Inflammatory macrophage treated with lipopolysaccharide for 1 hour (primary cell): ENCODE results near the gene SMR3A.

ENCODE experiments used
- DNase-seq, 2 donors: peaks; one replicate each; pipeline ENCODE4 v3.0.0-alpha.2; 2020 to 2022

The SMR3A gene

GRCh38 chr4:70360460-70360859 is at the start of gene SMR3A:
Gene SMR3A (plus strand): TSS chr4:70360760. CDS start chr4:70362116, 1,356 bp downstream.
- DNase-seq: no peak

- DNase-seq: no peak
Measured at GRCh38 chr4:70313736-70314135, 46.8 kb upstream of the SMR3A start.

DNA sequence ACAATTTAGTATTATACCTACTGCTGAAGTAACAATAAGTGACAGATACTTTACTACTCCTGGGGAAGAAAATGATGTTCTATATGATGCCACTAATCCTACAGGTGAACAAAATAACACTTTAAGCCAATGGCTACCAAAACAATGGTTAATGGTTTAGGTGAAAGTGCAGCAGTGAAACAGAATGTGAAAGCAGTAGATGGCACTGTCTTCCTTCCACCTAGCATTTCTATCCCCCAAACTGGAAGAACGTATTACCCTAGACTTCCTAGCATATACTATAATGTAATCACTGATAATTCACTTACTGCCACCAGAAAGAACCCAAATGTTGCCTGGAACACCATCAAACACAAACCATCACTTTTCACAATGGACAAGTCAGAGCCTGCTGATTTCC is 44.6 kb upstream of the SMR3A start:
- no peak for DNase-seq

DNA sequence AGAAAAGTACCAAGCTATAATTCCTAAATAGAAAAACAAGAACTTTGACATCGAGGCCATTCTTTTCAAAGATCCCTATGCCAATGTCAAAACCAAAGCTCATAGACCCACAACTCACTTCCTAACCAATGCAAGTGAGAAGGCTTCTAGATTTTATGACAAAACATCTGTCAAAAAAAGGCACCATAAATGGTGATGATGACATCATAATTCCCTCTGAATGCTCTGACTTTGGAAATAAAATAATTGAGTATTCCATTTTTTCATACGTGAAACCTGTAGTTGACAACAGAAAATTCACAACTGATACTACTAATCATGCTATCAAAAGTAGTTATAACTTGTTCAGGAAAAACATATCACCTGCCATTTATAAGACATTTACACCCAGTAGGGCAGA is 34.5 kb upstream of the SMR3A start:
- DNase-seq: no peak

DNA sequence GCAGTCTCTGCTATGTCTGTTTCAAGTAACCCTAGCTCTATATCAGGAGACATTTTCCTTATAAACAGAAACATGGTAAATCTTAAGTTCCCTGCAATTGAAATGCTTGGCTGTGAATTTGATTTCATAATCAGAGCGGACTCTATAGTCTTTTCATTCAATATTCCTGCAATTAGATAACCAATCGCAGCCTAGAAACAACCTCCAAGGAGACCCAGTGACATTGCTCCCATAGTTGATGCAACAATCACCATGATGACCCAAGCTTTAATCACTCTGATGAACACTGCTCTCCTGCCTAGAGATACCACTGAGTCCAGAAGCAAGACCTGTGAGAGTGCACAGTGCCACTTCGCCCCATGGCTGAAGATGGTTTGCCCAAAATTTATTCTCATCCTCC is 25.9 kb upstream of the SMR3A start, which contains the start of gene CABS1:
CABS1 (plus strand) TSS at position 301 of the 400 bp plus-strand sequence; CDS start at position 360, 59 bp downstream.
- DNase-seq: no peak

GRCh38 chr4:70336043-70336442 is 24.5 kb upstream of the SMR3A start:
- DNase-seq: no peak

- DNase-seq: no peak
Measured at GRCh38 chr4:70337886-70338420, 22.6 kb upstream of the SMR3A start.

- DNase-seq: no peak
Measured at GRCh38 chr4:70356185-70356584, 4.4 kb upstream of the SMR3A start.

GRCh38 chr4:70359115-70359661 is 1.4 kb upstream of the SMR3A start:
- no peak for DNase-seq

DNA sequence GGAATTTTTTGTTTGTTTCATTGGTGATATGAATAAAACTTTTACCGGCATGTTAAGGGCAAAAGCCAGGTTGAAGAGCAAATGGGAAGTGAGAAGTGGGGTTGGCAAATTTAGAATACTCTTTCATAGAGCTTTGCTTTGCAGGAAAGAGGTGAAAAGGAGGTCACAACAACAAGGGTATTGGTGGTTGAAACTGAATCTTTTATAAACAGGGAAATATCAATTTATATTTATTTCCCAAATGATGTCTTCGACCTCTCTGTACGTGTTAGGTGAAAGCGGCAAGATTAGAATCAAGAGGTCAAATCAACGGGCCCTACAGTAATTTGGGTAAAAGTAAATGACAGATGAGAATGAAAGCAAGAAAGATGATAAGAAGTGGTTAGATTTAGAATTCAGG is 3.4 kb downstream of the SMR3A start:
- DNase-seq: no peak

- DNase-seq: no peak
Measured at GRCh38 chr4:70365479-70365878, 4.9 kb downstream of the SMR3A start.

- DNase-seq: no peak
Measured at GRCh38 chr4:70367813-70368212, 7.3 kb downstream of the SMR3A start.

DNA sequence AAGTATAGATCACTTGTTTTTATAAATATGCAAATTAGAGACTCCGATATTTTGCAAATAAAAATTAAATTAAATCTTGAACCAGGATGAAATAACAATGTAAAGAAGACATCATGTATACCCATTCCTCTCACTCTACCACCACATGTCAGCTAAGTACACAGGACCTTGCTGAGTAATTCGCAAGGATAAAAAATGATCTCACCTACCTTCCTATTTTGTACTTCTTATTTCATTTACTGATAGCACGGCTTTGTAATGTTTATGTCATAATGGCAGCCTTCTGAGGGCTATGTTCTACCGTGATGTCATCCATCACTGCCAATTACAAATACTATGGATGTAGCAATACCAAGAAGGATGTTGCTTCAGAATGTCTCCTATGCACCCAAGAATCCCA is 11.4 kb downstream of the SMR3A start:
- no peak for DNase-seq

DNA sequence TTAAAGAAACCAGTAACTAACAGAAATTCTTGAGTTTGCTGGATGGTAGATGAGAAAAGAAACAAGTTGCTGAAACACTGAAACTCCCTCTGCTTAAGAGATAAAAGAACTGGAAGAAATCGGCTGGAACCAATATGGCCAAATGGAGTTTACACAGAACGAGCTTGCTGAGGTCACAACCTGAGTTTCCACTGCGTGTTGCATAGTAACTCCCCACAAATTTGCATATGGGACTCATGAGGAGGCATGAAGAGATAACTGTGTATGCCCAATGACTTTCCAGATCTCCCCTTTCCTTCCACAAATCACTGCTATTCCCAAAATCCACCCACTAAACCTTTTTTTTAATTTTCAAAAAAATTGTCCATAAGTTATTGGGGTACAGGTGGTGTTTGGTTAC is 12.2 kb downstream of the SMR3A start:
- DNase-seq: no peak

- no peak for DNase-seq
Measured at GRCh38 chr4:70380578-70380977, 20.0 kb downstream of the SMR3A start.

- no peak for DNase-seq
Measured at GRCh38 chr4:70382691-70383181, 22.2 kb downstream of the SMR3A start, which contains the start of gene SMR3B. Gene SMR3B (plus strand): TSS chr4:70383131. CDS start chr4:70384511, 1,380 bp downstream.

DNA sequence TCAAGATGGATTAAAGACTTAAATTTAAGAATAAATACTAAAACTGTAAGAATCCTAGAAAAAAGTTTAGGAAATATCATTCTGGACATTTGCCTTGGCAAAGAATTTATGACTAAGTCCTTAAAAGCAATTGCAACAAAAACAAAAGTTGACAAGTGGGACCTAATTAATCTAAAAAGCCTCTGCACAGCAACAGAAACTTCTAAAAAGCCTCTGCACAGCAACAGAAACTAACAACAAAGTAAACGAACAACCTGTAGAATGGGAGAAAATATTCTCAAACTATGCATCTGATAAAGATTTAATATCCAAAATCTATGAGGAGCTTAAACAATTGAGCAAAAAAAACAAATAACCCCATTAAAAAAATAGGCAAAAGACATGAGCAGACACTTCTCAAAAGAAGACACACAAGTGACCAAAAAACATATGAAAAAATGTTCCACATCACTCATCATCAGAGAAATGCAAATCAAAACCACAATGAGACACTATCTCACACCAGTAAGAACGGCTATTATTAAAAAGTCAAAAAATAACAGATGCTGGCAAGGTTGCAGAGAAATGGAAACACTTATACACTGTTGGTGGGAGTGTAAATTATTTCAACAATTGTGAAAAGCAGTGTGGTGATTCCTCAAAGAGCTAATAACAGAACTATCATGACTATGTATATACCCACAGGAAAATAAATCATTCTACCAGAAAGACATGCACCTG is 31.7 kb downstream of the SMR3A start:
- DNase-seq: no peak

- no peak for DNase-seq
Measured at GRCh38 chr4:70397580-70397979, 37.0 kb downstream of the SMR3A start, which contains the start of gene OPRPN. Gene OPRPN (plus strand): TSS chr4:70397940. CDS start chr4:70399286, 1,346 bp downstream.

GRCh38 chr4:70399319-70399718 is 38.8 kb downstream of the SMR3A start:
- no peak for DNase-seq

DNA sequence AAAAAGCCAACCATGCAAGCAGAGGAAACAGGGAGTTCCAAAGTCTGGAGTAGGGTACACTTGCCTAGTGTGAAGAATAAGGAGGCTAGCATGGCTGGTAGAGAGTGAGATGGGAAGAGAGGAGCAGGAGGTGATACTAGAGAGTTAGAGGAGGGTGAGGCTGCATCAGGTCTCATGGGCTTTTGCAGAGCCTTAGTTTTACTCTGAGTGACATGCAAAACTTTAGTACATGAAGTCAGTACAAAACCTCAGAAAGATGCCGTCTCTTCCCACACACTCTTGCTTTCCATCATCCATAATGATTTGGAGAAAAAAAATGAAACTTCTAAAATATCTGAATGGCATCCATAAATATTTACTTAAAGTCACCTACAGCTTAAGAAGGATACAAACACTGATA is 42.2 kb downstream of the SMR3A start:
- DNase-seq: no peak

GRCh38 chr4:70405765-70406164 is 45.2 kb downstream of the SMR3A start:
- DNase-seq: no peak
